H9 (cell line): Measurements from ENCODE around the gene EBP. TPM values are rescaled to one million over a fixed set of nuclear protein-coding genes. Genes with fewer than 3 reads are reported as not detected.

ENCODE experiments used
- DNase-seq: peaks from one replicate; pipeline ENCODE4 v3.0.0-alpha.2; 2017
- H2AFZ ChIP-seq: one replicate; pipeline ENCODE4 v1.6.1; 2013; ENCODE audit warnings: mild to moderate bottlenecking, low read length, control low read depth, moderate library complexity
- H2AK5ac ChIP-seq: 2 replicates; pipeline ENCODE4 v1.6.1; 2013; ENCODE audit warnings: low read length, control low read depth, mixed read lengths; ENCODE audit not compliant: insufficient read length
- H2BK120ac ChIP-seq: one replicate; pipeline ENCODE4 v1.6.1; 2013; ENCODE audit warnings: low read depth, mild to moderate bottlenecking, low read length, control low read depth, inconsistent platforms; ENCODE audit not compliant: poor library complexity, severe bottlenecking
- H2BK12ac ChIP-seq: 2 replicates; pipeline ENCODE4 v1.6.1; 2013; ENCODE audit warnings: low read length, control low read depth, mixed read lengths, low read depth; ENCODE audit not compliant: insufficient read length
- H2BK15ac ChIP-seq: 2 replicates; pipeline ENCODE4 v1.6.1; 2013; ENCODE audit warnings: low read depth, low read length, control low read depth
- H2BK20ac ChIP-seq: one replicate; pipeline ENCODE4 v1.6.1; 2013; ENCODE audit warnings: low read depth, mild to moderate bottlenecking, low read length, control low read depth, inconsistent platforms; ENCODE audit not compliant: poor library complexity, severe bottlenecking
- H2BK5ac ChIP-seq: 2 replicates; pipeline ENCODE4 v1.6.1; 2013; ENCODE audit warnings: low read length, control low read depth, mixed read lengths; ENCODE audit not compliant: insufficient read length
- H3K14ac ChIP-seq: 2 replicates; pipeline ENCODE4 v1.6.1; 2013; ENCODE audit warnings: low read length, control low read depth; ENCODE audit not compliant: insufficient read depth
- H3K18ac ChIP-seq: 2 replicates; pipeline ENCODE4 v1.6.1; 2013; ENCODE audit warnings: low read depth, mild to moderate bottlenecking, mixed read lengths, low read length, control low read depth; ENCODE audit not compliant: insufficient read length
- H3K23ac ChIP-seq: 2 replicates; pipeline ENCODE4 v1.6.1; 2013; ENCODE audit warnings: low read length, control low read depth, mixed read lengths, low read depth; ENCODE audit not compliant: insufficient read length
- H3K23me2 ChIP-seq: 2 replicates; pipeline ENCODE4 v1.6.1; 2013; ENCODE audit warnings: low read depth, mild to moderate bottlenecking, mixed read lengths, low read length, control low read depth; ENCODE audit not compliant: insufficient read length, poor library complexity, severe bottlenecking
- H3K27ac ChIP-seq: 2 replicates; pipeline ENCODE4 v1.5.1; 2013; ENCODE audit warnings: low read length, control low read depth, mixed read lengths, low read depth; ENCODE audit not compliant: insufficient read length
- H3K27me3 ChIP-seq: 2 replicates; pipeline ENCODE4 v1.6.1; 2013; ENCODE audit warnings: low read length, control low read depth, inconsistent platforms; ENCODE audit not compliant: insufficient read depth
- H3K4ac ChIP-seq: 2 replicates; pipeline ENCODE4 v1.6.1; 2013; ENCODE audit warnings: low read depth, mild to moderate bottlenecking, control low read depth, inconsistent platforms, low read length, moderate library complexity
- H3K4me1 ChIP-seq: 2 replicates; pipeline ENCODE4 v1.6.1; 2013; ENCODE audit warnings: low read length, control low read depth, inconsistent platforms; ENCODE audit not compliant: insufficient read depth
- H3K4me2 ChIP-seq: 2 replicates; pipeline ENCODE4 v1.6.1; 2013; ENCODE audit warnings: low read length, control low read depth, mixed read lengths; ENCODE audit not compliant: insufficient read length, insufficient read depth
- H3K56ac ChIP-seq: 2 replicates; pipeline ENCODE4 v1.6.1; 2013; ENCODE audit warnings: low read depth, mild to moderate bottlenecking, mixed read lengths, low read length, control low read depth; ENCODE audit not compliant: insufficient read length
- H3K79me1 ChIP-seq: 2 replicates; pipeline ENCODE4 v1.6.1; 2013; ENCODE audit warnings: low read depth, mild to moderate bottlenecking, moderate library complexity, low read length, control low read depth, inconsistent platforms; ENCODE audit not compliant: insufficient read depth, poor library complexity, severe bottlenecking
- H3K79me2 ChIP-seq: 2 replicates; pipeline ENCODE4 v1.6.1; 2013; ENCODE audit warnings: low read length, control low read depth, inconsistent platforms; ENCODE audit not compliant: insufficient read depth
- H3K9ac ChIP-seq: 2 replicates; pipeline ENCODE4 v1.6.1; 2013; ENCODE audit warnings: low read length, control low read depth, mixed read lengths; ENCODE audit not compliant: insufficient read length; ENCODE audit errors: extremely low read depth
- H3K9me3 ChIP-seq: one replicate; pipeline ENCODE4 v1.6.1; 2013; ENCODE audit warnings: low read depth, low read length, inconsistent platforms; ENCODE audit not compliant: control insufficient read depth
- H3T11ph ChIP-seq: one replicate; pipeline ENCODE4 v1.6.1; 2013; ENCODE audit warnings: mild to moderate bottlenecking, low read length, control low read depth, inconsistent platforms
- H4K20me1 ChIP-seq: one replicate; pipeline ENCODE4 v1.6.1; 2013; ENCODE audit not compliant: control insufficient read depth, insufficient read length, insufficient read depth
- H4K5ac ChIP-seq: 2 replicates; pipeline ENCODE4 v1.6.1; 2013; ENCODE audit warnings: low read depth, mild to moderate bottlenecking, mixed read lengths, low read length, control low read depth; ENCODE audit not compliant: insufficient read length
- H4K8ac ChIP-seq: replicated peaks from 2 replicates; pipeline ENCODE4 v1.6.1; 2013; ENCODE audit warnings: low read length, control low read depth, mixed read lengths, low read depth; ENCODE audit not compliant: insufficient read length
- H4K91ac ChIP-seq: 2 replicates; pipeline ENCODE4 v1.6.1; 2013; ENCODE audit warnings: low read depth, mild to moderate bottlenecking, moderate library complexity, mixed read lengths, low read length, control low read depth; ENCODE audit not compliant: insufficient read length
- H3K27ac Mint-ChIP-seq, 3 experiments: 2 replicates in 2 of 3; 3 replicates in 1 of 3; pipeline ENCODE4 v1.8.0; 2020 to 2021; ENCODE audit warnings: mixed read lengths in 3 of 3, mild to moderate bottlenecking in 1 of 3, moderate library complexity in 1 of 3
- H3K27me3 Mint-ChIP-seq: 2 replicates; pipeline ENCODE4 v1.8.0; 2021; ENCODE audit warnings: low read depth, mild to moderate bottlenecking, moderate library complexity, mixed read lengths
- H3K36me3 Mint-ChIP-seq, 3 experiments: 2 replicates in 2 of 3; 3 replicates in 1 of 3; pipeline ENCODE4 v1.8.0; 2020 to 2021; ENCODE audit warnings: low read depth in 3 of 3, mixed read lengths in 3 of 3; ENCODE audit not compliant: insufficient read depth in 1 of 3
- H3K4me1 Mint-ChIP-seq, 2 experiments: 2 replicates each; pipeline ENCODE4 v1.8.0; 2020; ENCODE audit warnings: mixed read lengths in 2 of 2
- H3K4me3 Mint-ChIP-seq, 2 experiments: 2 replicates in 1 of 2; 3 replicates in 1 of 2; pipeline ENCODE4 v1.8.0; 2020 to 2021; ENCODE audit warnings: mild to moderate bottlenecking in 2 of 2, mixed read lengths in 2 of 2, moderate library complexity in 1 of 2
- H3K9me3 Mint-ChIP-seq, 2 experiments: 2 replicates in 1 of 2; 3 replicates in 1 of 2; pipeline ENCODE4 v1.8.0; 2020; ENCODE audit warnings: mild to moderate bottlenecking in 2 of 2, mixed read lengths in 2 of 2, moderate library complexity in 1 of 2
- CTCF ChIP-seq: fragments of 200-600 bp; sonication (generic); conservative IDR thresholded peaks from 3 replicates; pipeline ENCODE4 v1.8.0; 2021; ENCODE audit warnings: antibody characterized with exemption, mild to moderate bottlenecking
- WGBS: extraction: QIAGEN DNeasy Blood & Tissue Kit; methylation state at CpG from one replicate; pipeline ENCODE4 v1.1.7; 2013; ENCODE audit warnings: missing lambda C conversion rate, low lambda C conversion rate, mixed read lengths; ENCODE audit not compliant: insufficient read length; ENCODE audit errors: extremely low coverage; 5-methylcytosine and 5-hydroxymethylcytosine counted together
- total RNA-seq: library from RNA; stranded (reverse); gene quantifications from 2 replicates; pipeline ENCODE4 v1.2.1, GENCODE V29; 2021

Gene EBP
- total RNA-seq, 1 experiment from 2014 or later, result 117 TPM

- no peaks in the 10 kb centered on the region for H3K79me1 ChIP-seq
- H3K18ac ChIP-seq, result no peak overlapping the region
- WGBS, result no CpG with 5 or more reads among the region's 24 CpGs
These were observed 38.0 kb downstream of the EBP start for GRCh38 chrX:48559636-48560035.

More at GRCh38 chrX:48559636-48560035, 38.0 kb downstream of the EBP start:
- H2BK120ac ChIP-seq, result no peak overlapping the region
- no peak overlapping the region for H4K5ac ChIP-seq
- no peak overlapping the region for H3T11ph ChIP-seq
- no peak overlapping the region for H4K91ac ChIP-seq
- Mint-ChIP-seq H3K36me3 (peaks cover 9 to 58% (median 40%) of the 10 kb centered on the region in 3 experiments; a peak in 6 of 7 replicates), H3K9me3 (peaks cover 72 to 77% of the 10 kb centered on the region in 2 experiments), H3K4me3 (no peak overlapping the region), H3K4me1 (peaks cover 3% of the 10 kb centered on the region in 2 experiments; a peak in 1 of 4 replicates), H3K27ac (no peak overlapping the region), H3K27me3 (no peaks in the 10 kb centered on the region)
- no peak overlapping the region for H3K23ac ChIP-seq
- no peak overlapping the region for H3K4me2 ChIP-seq
- no peak overlapping the region for H2BK5ac ChIP-seq
- H3K14ac ChIP-seq, result no peak overlapping the region
- H3K9ac ChIP-seq, result no peak overlapping the region
- no peaks in the 10 kb centered on the region for H4K20me1 ChIP-seq
- H2BK20ac ChIP-seq, result no peak overlapping the region
- H3K79me2 ChIP-seq, result no peaks in the 10 kb centered on the region
- H2AFZ ChIP-seq, result no peak overlapping the region
- no peak overlapping the region for H2AK5ac ChIP-seq
- no peaks in the 10 kb centered on the region for H3K4me1 ChIP-seq
- peaks cover 33% of the 10 kb centered on the region for H3K9me3 ChIP-seq
- H4K8ac ChIP-seq, result no peak overlapping the region
- no peak for DNase-seq
- H3K56ac ChIP-seq, result no peak overlapping the region
- H3K23me2 ChIP-seq, result no peaks in the 10 kb centered on the region
- H3K27ac ChIP-seq, result no peak overlapping the region
- TF ChIP-seq CTCF, result no peak
- no peak overlapping the region for H2BK15ac ChIP-seq
- no peak overlapping the region for H2BK12ac ChIP-seq
- no peak overlapping the region for H3K4ac ChIP-seq
- H3K27me3 ChIP-seq, result no peaks in the 10 kb centered on the region
